ENCODE results near the gene CLEC4A.

- TF ChIP-seq, protein P1, sequence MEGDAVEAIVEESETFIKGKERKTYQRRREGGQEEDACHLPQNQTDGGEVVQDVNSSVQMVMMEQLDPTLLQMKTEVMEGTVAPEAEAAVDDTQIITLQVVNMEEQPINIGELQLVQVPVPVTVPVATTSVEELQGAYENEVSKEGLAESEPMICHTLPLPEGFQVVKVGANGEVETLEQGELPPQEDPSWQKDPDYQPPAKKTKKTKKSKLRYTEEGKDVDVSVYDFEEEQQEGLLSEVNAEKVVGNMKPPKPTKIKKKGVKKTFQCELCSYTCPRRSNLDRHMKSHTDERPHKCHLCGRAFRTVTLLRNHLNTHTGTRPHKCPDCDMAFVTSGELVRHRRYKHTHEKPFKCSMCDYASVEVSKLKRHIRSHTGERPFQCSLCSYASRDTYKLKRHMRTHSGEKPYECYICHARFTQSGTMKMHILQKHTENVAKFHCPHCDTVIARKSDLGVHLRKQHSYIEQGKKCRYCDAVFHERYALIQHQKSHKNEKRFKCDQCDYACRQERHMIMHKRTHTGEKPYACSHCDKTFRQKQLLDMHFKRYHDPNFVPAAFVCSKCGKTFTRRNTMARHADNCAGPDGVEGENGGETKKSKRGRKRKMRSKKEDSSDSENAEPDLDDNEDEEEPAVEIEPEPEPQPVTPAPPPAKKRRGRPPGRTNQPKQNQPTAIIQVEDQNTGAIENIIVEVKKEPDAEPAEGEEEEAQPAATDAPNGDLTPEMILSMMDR (optimal IDR thresholded peaks at IDR 0.05 in 1 of 3, IDR thresholded peaks at IDR 0.05 in 1 of 3, conservative IDR thresholded peaks at IDR 0.05 in 1 of 3; ENCODE audit: extremely low read depth in 1 of 3, insufficient read depth in 2 of 3, low read length in 3 of 3) = no peak
- no peak for TF ChIP-seq EZH2 (IDR thresholded peaks at IDR 0.05; ENCODE audit: low read length)
Observed at GRCh38 chr12:8143261-8143660, 19.8 kb downstream of the CLEC4A start.
